KMS-11 (cell line): ENCODE results near the gene LDLRAD3.
A peak's percentile ranks its signal among the peaks of the same experiment; 100 is the strongest.

Experiments used
- H2AFZ ChIP-seq: fragments of 200-600 bp; sonication (generic); 2 replicates; pipeline ENCODE4 v1.6.1; 2016; ENCODE audit warnings: antibody characterized with exemption, mixed run types, low read depth
- H3K27ac ChIP-seq: fragments of 200-600 bp; sonication (generic); 2 replicates; pipeline ENCODE4 v1.6.1; 2016; ENCODE audit warnings: mild to moderate bottlenecking, mixed run types
- H3K27me3 ChIP-seq: fragments of 200-600 bp; sonication (generic); 2 replicates; pipeline ENCODE4 v1.6.1; 2017; ENCODE audit warnings: mild to moderate bottlenecking, low read depth, mixed run types, moderate library complexity; ENCODE audit not compliant: insufficient read depth
- H3K36me3 ChIP-seq: fragments of 200-600 bp; sonication (generic); 2 replicates; pipeline ENCODE4 v1.6.1; 2017; ENCODE audit warnings: mild to moderate bottlenecking, mixed run types; ENCODE audit not compliant: insufficient read depth
- H3K4me1 ChIP-seq: fragments of 200-600 bp; sonication (generic); 2 replicates; pipeline ENCODE4 v1.6.1; 2016; ENCODE audit warnings: mild to moderate bottlenecking, low read depth, mixed run types; ENCODE audit not compliant: poor library complexity, severe bottlenecking
- H3K4me2 ChIP-seq: fragments of 200-600 bp; sonication (generic); 2 replicates; pipeline ENCODE4 v1.7.0; 2016; ENCODE audit warnings: mild to moderate bottlenecking, mixed run types
- H3K4me3 ChIP-seq: fragments of 200-600 bp; sonication (generic); IDR thresholded peaks from 2 replicates; pipeline ENCODE4 v1.6.1; 2017; ENCODE audit warnings: low read depth, low read length, mixed read lengths; ENCODE audit not compliant: insufficient read depth
- H3K79me2 ChIP-seq: fragments of 200-600 bp; sonication (generic); 2 replicates; pipeline ENCODE4 v1.6.1; 2016; ENCODE audit warnings: low read depth, mixed run types; ENCODE audit not compliant: insufficient read depth
- H3K9ac ChIP-seq: fragments of 200-600 bp; sonication (generic); 2 replicates; pipeline ENCODE4 v1.6.1; 2016; ENCODE audit warnings: mild to moderate bottlenecking, mixed run types
- H4K20me1 ChIP-seq: fragments of 200-600 bp; sonication (generic); 2 replicates; pipeline ENCODE4 v1.6.1; 2016; ENCODE audit warnings: mild to moderate bottlenecking, mixed run types; ENCODE audit not compliant: insufficient read depth
- TF ChIP-seq, protein P1 (sequence below): fragments of 200-600 bp; sonication (generic); conservative IDR thresholded peaks from 2 replicates; pipeline ENCODE4 v1.6.1; 2017; ENCODE audit warnings: low read depth, mild to moderate bottlenecking, antibody characterized with exemption, low read length, moderate library complexity, mixed read lengths

LDLRAD3 gene

GRCh38 chr11:35943713-35944502 lies at the start of gene LDLRAD3:
Gene LDLRAD3 (plus strand): TSS chr11:35944062. CDS start chr11:35944099, 37 bp downstream.
- no peak within 1 kb of the TSS for H3K4me3 ChIP-seq
- H3K36me3 ChIP-seq = no peaks in the 10 kb centered on the region
- 0 out of 2 replicates have a peak within 1 kb of the TSS, but pooled peaks have one; percentile 14 for H3K27ac ChIP-seq
- peak within 1 kb of the TSS; percentile 72; the same call in 1 of the 2 replicates for H3K9ac ChIP-seq
- H3K4me2 ChIP-seq = peak within 1 kb of the TSS; percentile 89
- H2AFZ ChIP-seq = peak within 1 kb of the TSS; percentile 83
- TF ChIP-seq, protein P1, sequence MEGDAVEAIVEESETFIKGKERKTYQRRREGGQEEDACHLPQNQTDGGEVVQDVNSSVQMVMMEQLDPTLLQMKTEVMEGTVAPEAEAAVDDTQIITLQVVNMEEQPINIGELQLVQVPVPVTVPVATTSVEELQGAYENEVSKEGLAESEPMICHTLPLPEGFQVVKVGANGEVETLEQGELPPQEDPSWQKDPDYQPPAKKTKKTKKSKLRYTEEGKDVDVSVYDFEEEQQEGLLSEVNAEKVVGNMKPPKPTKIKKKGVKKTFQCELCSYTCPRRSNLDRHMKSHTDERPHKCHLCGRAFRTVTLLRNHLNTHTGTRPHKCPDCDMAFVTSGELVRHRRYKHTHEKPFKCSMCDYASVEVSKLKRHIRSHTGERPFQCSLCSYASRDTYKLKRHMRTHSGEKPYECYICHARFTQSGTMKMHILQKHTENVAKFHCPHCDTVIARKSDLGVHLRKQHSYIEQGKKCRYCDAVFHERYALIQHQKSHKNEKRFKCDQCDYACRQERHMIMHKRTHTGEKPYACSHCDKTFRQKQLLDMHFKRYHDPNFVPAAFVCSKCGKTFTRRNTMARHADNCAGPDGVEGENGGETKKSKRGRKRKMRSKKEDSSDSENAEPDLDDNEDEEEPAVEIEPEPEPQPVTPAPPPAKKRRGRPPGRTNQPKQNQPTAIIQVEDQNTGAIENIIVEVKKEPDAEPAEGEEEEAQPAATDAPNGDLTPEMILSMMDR = no peak
- H4K20me1 ChIP-seq = no peaks in the 10 kb centered on the region
- H3K4me1 ChIP-seq = peaks cover 10% of the 10 kb centered on the region
- H3K27me3 ChIP-seq = no peaks in the 10 kb centered on the region
- no peaks in the 10 kb centered on the region for H3K79me2 ChIP-seq

DNA sequence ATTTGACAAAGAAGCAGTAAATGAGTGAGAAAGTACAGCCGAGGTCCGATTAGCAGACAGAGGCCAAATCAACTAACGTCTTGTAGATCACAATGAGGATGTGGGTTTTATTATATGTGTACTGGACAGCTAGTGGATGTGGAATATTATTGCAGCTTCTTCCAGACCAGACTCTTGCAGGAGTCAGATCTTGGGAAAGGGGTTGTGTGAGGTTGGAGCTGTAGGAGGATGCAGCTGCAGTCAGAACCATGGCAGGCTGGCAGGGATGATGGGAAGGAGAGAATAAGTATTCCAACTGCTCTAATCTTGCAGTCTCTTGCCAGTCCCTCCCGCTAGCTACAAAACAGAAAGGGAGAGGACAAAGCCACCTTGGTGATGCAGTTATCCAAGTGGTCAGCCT lies 46.8 kb upstream of the LDLRAD3 start:
- Histone ChIP-seq H3K79me2 (no peaks in the 10 kb centered on the region), H2AFZ (no peak overlapping the region), H4K20me1 (no peaks in the 10 kb centered on the region), H3K4me3 (no peak overlapping the region), H3K4me2 (no peak overlapping the region), H3K27me3 (no peaks in the 10 kb centered on the region), H3K4me1 (no peaks in the 10 kb centered on the region), H3K36me3 (no peaks in the 10 kb centered on the region), H3K9ac (no peak overlapping the region), H3K27ac (no peak overlapping the region)
- TF ChIP-seq, protein P1 = no peak

- Histone ChIP-seq H3K36me3 (no peaks in the 10 kb centered on the region), H3K9ac (no peak overlapping the region), H2AFZ (no peak overlapping the region), H3K4me1 (no peaks in the 10 kb centered on the region), H4K20me1 (no peaks in the 10 kb centered on the region), H3K4me2 (no peak overlapping the region), H3K27ac (no peak overlapping the region), H3K79me2 (no peaks in the 10 kb centered on the region), H3K4me3 (no peak overlapping the region), H3K27me3 (no peaks in the 10 kb centered on the region)
- TF ChIP-seq, protein P1 = no peak
Observed at GRCh38 chr11:35902961-35903360, 40.9 kb upstream of the LDLRAD3 start.

- H3K27ac ChIP-seq = no peak overlapping the region
- H3K4me1 ChIP-seq = no peaks in the 10 kb centered on the region
- no peaks in the 10 kb centered on the region for H4K20me1 ChIP-seq
- H3K79me2 ChIP-seq = no peaks in the 10 kb centered on the region
- H2AFZ ChIP-seq = no peak overlapping the region
- no peak overlapping the region for H3K4me3 ChIP-seq
- H3K36me3 ChIP-seq = no peaks in the 10 kb centered on the region
- no peaks in the 10 kb centered on the region for H3K27me3 ChIP-seq
- TF ChIP-seq, protein P1 = no peak
- no peak overlapping the region for H3K9ac ChIP-seq
- no peak overlapping the region for H3K4me2 ChIP-seq
Observed at GRCh38 chr11:35905646-35906276, 38.1 kb upstream of the LDLRAD3 start.
